OCI-LY1 (cell line): ENCODE data around the gene ZFPM1.

Experiments
- EZH2 ChIP-seq: fragments of 200-600 bp; sonication (generic), shearing (Covaris generic); IDR thresholded peaks from 2 replicates; pipeline ENCODE4 v1.8.0; 2017; ENCODE audit warnings: borderline replicate concordance, mixed run types, mild to moderate bottlenecking, antibody characterized with exemption, low read length, moderate library complexity, mixed read lengths
- TF ChIP-seq, protein P1 (sequence below): fragments of 200-600 bp; sonication (generic), shearing (Covaris generic); IDR thresholded peaks from 2 replicates; pipeline ENCODE4 v1.5.1; 2017; ENCODE audit warnings: mild to moderate bottlenecking, antibody characterized with exemption, low read length, moderate library complexity, mixed read lengths

DNA sequence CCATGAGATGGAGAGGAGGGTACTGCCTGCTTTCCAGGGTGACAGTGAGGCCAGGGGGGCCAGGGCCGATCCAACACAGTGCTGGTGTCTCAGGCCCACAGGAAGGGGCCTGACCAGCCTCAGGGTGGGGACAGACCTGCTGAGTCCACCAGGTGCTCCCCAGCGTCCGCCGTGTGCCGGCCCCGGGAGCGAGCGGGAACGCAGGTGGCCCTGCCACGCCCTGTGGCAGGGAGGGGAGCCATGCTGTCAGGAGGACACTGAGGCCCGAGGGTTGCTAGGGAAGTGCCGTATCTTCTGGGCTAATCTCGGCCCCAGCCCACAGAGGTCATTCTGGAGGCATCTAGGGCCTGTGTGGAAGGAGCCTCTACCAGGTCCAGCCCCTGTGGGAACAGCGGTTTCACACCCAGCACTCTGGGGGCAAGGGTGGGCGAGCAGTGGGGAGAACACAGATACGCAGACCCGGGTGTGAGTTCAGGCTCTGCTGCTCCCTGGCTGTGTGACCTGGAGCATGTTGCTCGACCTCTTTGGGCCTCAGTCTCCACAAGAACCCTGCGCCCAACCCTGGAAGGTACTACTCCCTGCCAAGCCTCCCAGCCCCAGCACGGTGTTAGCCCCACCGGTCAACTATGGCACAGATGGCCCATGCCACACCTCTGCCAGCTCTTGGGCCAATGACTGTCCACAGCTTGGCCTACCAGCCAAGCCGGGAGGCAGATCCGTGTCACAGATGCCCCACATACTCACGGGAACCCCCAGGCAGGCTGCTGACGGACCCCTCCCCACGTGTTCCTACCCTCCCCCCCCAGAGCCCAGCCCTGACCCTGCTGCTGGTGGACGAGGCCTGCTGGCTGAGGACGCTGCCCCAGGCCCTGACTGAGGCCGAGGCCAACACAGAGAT, 73.2 kb downstream of the ZFPM1 start:
- TF ChIP-seq, protein P1, sequence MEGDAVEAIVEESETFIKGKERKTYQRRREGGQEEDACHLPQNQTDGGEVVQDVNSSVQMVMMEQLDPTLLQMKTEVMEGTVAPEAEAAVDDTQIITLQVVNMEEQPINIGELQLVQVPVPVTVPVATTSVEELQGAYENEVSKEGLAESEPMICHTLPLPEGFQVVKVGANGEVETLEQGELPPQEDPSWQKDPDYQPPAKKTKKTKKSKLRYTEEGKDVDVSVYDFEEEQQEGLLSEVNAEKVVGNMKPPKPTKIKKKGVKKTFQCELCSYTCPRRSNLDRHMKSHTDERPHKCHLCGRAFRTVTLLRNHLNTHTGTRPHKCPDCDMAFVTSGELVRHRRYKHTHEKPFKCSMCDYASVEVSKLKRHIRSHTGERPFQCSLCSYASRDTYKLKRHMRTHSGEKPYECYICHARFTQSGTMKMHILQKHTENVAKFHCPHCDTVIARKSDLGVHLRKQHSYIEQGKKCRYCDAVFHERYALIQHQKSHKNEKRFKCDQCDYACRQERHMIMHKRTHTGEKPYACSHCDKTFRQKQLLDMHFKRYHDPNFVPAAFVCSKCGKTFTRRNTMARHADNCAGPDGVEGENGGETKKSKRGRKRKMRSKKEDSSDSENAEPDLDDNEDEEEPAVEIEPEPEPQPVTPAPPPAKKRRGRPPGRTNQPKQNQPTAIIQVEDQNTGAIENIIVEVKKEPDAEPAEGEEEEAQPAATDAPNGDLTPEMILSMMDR: no peak
- no peak for TF ChIP-seq EZH2
